ENCODE data around the gene TSPAN12.

DNA sequence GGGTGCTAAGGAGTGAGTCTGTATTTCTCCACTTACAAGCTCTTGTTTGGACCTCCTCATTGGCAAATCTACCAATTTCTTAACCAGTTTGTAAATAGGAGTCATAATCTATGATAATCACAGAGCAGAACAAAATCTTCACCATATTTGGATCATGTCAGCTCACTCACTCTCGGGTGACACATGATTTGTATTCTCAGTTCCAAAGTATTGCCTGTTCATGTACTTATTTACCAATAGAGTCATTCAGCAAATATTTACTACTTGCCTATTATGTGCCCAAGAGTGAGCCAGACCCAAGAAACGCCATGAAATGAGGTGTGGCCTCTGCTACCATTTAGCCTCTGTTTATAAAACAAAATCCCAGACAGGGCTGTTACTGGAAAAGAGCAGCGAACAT is 114.8 kb downstream of the TSPAN12 start:
- no peak for TF ChIP-seq POLR2A (IDR thresholded peaks at IDR 0.05)
- TF ChIP-seq, protein P1, sequence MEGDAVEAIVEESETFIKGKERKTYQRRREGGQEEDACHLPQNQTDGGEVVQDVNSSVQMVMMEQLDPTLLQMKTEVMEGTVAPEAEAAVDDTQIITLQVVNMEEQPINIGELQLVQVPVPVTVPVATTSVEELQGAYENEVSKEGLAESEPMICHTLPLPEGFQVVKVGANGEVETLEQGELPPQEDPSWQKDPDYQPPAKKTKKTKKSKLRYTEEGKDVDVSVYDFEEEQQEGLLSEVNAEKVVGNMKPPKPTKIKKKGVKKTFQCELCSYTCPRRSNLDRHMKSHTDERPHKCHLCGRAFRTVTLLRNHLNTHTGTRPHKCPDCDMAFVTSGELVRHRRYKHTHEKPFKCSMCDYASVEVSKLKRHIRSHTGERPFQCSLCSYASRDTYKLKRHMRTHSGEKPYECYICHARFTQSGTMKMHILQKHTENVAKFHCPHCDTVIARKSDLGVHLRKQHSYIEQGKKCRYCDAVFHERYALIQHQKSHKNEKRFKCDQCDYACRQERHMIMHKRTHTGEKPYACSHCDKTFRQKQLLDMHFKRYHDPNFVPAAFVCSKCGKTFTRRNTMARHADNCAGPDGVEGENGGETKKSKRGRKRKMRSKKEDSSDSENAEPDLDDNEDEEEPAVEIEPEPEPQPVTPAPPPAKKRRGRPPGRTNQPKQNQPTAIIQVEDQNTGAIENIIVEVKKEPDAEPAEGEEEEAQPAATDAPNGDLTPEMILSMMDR (IDR thresholded peaks at IDR 0.05), result no peak
